ENCODE measurements around the gene CEP350.

CEP350 gene

DNA sequence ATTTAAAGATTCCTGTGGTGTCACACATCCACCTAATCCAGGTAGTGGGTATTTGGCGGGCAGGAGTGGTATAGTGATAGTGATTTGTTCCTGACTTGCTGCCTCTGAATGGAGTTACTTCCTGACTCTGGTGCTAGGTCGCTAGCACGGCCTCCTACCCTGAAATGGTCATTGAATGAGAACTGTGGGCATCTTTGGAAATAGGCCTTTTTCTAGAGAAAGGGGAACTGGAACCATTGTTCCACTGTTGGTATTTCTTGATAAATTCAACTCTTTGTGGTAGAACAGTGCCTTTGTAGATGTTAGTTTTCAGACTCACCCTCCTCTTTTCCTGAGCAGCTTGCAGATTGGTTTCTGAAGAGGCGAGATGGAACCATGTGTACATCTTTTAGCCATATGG is 201.6 kb downstream of the CEP350 start:
- H3K9me3 Mint-ChIP-seq, result no peaks in the 10 kb centered on the region
- H3K4me3 Mint-ChIP-seq, result peak overlapping the region; percentile 97
- H3K4me1 Mint-ChIP-seq, result peaks cover 41% of the 10 kb centered on the region
- no peaks in the 10 kb centered on the region for H3K36me3 Mint-ChIP-seq (ENCODE audit: low read depth)
- no peak overlapping the region for H3K27ac Mint-ChIP-seq
- DNase-seq, result no peak
- H3K27me3 Mint-ChIP-seq (ENCODE audit: low read depth, poor library complexity), result peaks cover 21% of the 10 kb centered on the region
- TF ChIP-seq, protein P1, sequence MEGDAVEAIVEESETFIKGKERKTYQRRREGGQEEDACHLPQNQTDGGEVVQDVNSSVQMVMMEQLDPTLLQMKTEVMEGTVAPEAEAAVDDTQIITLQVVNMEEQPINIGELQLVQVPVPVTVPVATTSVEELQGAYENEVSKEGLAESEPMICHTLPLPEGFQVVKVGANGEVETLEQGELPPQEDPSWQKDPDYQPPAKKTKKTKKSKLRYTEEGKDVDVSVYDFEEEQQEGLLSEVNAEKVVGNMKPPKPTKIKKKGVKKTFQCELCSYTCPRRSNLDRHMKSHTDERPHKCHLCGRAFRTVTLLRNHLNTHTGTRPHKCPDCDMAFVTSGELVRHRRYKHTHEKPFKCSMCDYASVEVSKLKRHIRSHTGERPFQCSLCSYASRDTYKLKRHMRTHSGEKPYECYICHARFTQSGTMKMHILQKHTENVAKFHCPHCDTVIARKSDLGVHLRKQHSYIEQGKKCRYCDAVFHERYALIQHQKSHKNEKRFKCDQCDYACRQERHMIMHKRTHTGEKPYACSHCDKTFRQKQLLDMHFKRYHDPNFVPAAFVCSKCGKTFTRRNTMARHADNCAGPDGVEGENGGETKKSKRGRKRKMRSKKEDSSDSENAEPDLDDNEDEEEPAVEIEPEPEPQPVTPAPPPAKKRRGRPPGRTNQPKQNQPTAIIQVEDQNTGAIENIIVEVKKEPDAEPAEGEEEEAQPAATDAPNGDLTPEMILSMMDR (IDR thresholded peaks at IDR 0.05), result no peak

DNA sequence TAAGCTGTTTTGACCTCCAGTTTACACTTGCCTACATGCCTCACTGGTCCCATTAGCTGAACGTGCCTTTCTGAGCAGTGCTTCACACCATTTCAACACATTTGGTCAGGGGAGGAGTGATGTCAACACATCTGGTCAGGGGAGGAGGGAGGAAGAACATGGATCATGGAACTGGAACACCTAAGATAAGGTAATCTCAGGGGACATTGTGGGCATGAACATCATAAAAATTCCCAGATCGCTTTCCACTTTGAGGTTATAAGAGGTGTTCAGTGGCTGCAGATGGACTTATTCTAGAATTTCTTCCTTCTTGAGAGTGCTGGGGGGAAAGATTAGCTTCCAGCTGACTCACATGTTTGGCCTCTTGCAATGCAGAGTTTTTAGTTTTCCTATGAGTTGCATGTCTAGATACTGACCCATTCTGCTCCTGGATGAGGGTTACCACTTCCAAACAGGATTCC is 202.1 kb downstream of the CEP350 start:
- Mint-ChIP-seq H3K9me3 (no peaks in the 10 kb centered on the region), H3K27me3 (ENCODE audit: low read depth, poor library complexity) (peaks cover 17% of the 10 kb centered on the region), H3K27ac (no peak overlapping the region), H3K4me3 (peak overlapping the region; percentile 97), H3K4me1 (peaks cover 41% of the 10 kb centered on the region), H3K36me3 (ENCODE audit: low read depth) (no peaks in the 10 kb centered on the region)
- TF ChIP-seq, protein P1 (IDR thresholded peaks at IDR 0.05), result no peak
- no peak for DNase-seq

DNA sequence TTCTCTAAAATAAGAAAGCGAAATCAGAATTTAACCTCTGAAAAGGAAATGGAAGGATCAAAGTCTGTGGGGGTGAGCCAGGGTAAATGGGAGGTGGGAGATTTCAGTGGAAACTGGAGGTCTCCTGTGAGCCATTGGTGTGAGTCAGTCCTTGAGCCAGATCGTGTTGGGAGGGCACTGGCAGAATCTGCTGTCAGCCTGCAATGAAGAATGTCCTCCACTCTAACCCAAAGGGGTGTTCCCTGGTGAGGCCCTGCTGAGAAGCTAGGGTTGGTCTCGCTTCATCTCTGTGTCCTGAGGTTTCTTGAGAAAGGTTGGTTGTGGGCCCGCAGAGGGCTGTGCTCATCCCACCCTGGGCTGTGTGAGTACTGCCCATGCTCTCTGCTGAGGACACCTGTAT is 202.5 kb downstream of the CEP350 start:
- Mint-ChIP-seq H3K9me3 (no peaks in the 10 kb centered on the region), H3K4me1 (peaks cover 41% of the 10 kb centered on the region), H3K27me3 (ENCODE audit: low read depth, poor library complexity) (peaks cover 12% of the 10 kb centered on the region), H3K27ac (no peak overlapping the region), H3K36me3 (ENCODE audit: low read depth) (no peaks in the 10 kb centered on the region), H3K4me3 (peak overlapping the region; percentile 97)
- DNase-seq, result no peak
- TF ChIP-seq, protein P1 (IDR thresholded peaks at IDR 0.05), result no peak

DNA sequence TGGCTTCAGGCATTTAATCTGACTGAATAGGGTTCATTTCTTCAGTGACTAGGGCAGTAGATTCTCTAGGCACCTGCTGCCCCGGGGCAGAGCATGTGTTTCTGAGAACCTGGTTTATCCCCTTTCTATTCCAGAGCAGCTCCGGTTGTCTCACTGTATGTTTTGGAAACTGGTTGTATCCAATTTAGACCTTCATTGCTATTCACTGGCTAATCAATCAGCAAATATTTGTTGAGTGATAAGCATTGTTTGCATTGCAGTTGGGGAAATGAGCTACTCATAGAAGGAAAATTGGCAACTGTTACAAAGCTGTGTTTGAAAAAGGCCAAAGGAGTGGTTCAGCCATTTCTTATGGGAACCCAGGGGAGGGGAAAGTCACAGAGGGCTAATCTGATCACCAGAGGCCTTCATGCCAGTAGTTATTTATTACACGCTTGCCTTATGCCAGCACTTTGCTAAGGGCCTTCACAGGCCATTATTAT is 203.0 kb downstream of the CEP350 start:
- no peak overlapping the region for H3K4me3 Mint-ChIP-seq
- TF ChIP-seq, protein P1 (IDR thresholded peaks at IDR 0.05), result no peak
- no peaks in the 10 kb centered on the region for H3K36me3 Mint-ChIP-seq (ENCODE audit: low read depth)

DNA sequence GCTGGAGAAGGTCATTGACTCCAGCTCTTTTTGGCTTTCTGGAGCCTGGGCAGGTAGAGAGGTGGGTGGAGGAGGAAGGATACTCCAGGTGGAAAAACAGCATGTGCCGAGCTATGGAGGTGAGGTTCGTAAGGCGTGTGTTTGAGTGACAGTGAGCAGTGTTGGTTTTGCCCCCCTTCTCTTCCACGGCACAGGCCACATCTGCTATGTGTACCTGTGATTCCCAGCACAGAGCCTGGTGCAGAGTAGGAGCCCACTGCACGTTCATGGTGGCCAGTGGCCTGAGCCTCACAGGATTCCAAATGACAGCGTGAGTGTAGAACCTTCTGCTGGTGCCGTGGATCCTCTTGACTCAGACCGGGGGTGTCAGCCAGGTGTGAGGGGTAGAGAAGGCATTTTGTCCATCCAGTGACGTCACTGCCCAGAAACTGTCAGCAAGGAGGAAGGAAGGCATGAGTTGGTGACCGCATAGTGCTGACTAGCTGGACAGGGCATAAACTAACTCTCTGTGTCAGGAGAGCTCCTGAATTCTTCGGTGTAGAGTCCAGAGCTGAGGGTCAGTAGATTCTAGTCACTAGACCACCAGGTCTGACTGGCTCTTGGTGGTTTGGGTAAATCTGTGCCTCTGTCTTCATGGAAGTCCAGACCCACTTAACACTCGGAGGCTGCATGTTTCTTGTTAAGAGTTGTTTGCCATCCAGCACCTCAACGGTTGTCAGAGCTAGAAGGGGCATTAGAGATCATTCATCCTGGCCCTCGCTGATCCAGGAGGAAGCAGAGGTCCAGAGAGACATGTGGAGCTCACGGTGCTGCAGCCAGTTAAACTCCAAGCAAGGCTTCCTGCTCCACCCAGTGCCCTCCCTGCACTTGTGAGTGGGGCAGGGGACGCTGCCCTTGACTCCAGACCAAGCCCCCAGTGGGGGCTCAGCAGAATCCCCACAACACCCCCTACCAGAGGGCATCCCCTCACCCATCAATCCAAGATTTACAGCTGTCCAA is 203.8 kb downstream of the CEP350 start:
- Mint-ChIP-seq H3K27ac (peak overlapping the region; percentile 88), H3K4me3 (no peak overlapping the region), H3K4me1 (peaks cover 41% of the 10 kb centered on the region), H3K27me3 (ENCODE audit: low read depth, poor library complexity) (peaks cover 3% of the 10 kb centered on the region), H3K9me3 (no peaks in the 10 kb centered on the region), H3K36me3 (ENCODE audit: low read depth) (no peaks in the 10 kb centered on the region)
- DNase-seq, result no peak
- TF ChIP-seq, protein P1 (IDR thresholded peaks at IDR 0.05), result no peak

More for the DNA sequence above, 203.0 kb downstream of the CEP350 start:
- Mint-ChIP-seq H3K9me3 (no peaks in the 10 kb centered on the region), H3K27ac (no peak overlapping the region), H3K4me1 (peaks cover 41% of the 10 kb centered on the region), H3K27me3 (ENCODE audit: low read depth, poor library complexity) (peaks cover 7% of the 10 kb centered on the region)
- DNase-seq, result no peak

Data from nephron progenitor cell (in vitro differentiated cells).